Thyroid gland (tissue), 4 donors: ENCODE measurements around the gene NAA60. TPM values are rescaled to one million over a fixed set of nuclear protein-coding genes. Genes with fewer than 3 reads are reported as not detected.

Experiments used
- DNase-seq, 2 donors: peaks; one replicate each; pipeline ENCODE4 v3.0.0-alpha.2; 2019
- H3K27ac ChIP-seq, 3 donors: fragments of 200-600 bp; sonication (generic); 1 replicate in 2 of 3; 2 replicates in 1 of 3; pipeline ENCODE4 v1.5.1; 2016 to 2019; ENCODE audit warnings: mild to moderate bottlenecking in 1 of 3, moderate library complexity in 1 of 3
- H3K27me3 ChIP-seq: fragments of 200-600 bp; sonication (generic); one replicate; pipeline ENCODE4 v1.5.1; 2019
- H3K36me3 ChIP-seq, 2 donors: fragments of 200-600 bp; sonication (generic); one replicate each; pipeline ENCODE4 v1.5.1; 2016 to 2019
- H3K4me1 ChIP-seq, 2 donors: fragments of 200-600 bp; sonication (generic); one replicate each; pipeline ENCODE4 v1.5.1; 2017 to 2019
- H3K4me3 ChIP-seq, 3 donors: fragments of 200-600 bp; sonication (generic); replicated peaks in 1 of 3; 1 replicate in 2 of 3; 2 replicates in 1 of 3; pipeline ENCODE4 v1.5.1; 2016; ENCODE audit warnings: mild to moderate bottlenecking in 1 of 3
- H3K9me3 ChIP-seq: fragments of 200-600 bp; sonication (generic); one replicate; pipeline ENCODE4 v1.5.1; 2017
- CTCF ChIP-seq, 6 experiments: fragments of 200-600 bp in 3 of 6; fragments of 450-650 bp in 3 of 6; sonication (generic) in 3 of 6; IDR thresholded peaks; one replicate each; pipeline ENCODE4 v1.5.1; 2016 to 2019; ENCODE audit warnings: antibody characterized with exemption in 6 of 6, mild to moderate bottlenecking in 2 of 6, inconsistent platforms in 1 of 6, moderate library complexity in 1 of 6
- POLR2A ChIP-seq, 2 donors: fragments of 450-650 bp; IDR thresholded peaks; one replicate each; pipeline ENCODE4 v1.6.1; 2017; ENCODE audit warnings: antibody characterized with exemption in 2 of 2, mild to moderate bottlenecking in 2 of 2, moderate library complexity in 1 of 2
- WGBS, 2 donors: methylation state at CpG; one replicate each; pipeline ENCODE4 v1.1.5; 2017; 5-methylcytosine and 5-hydroxymethylcytosine counted together
- intact Hi-C: fragments of 100-400 bp; cut with DNase I; formaldehyde crosslinking; loops from one replicate; pipeline ENCODE4 v1.15.1; 2023
- total RNA-seq, 4 donors: library from RNA; depleted of rRNA; stranded (reverse); fragments of >200 nt; gene quantifications; one replicate each; pipeline ENCODE4 v1.2.3, GENCODE V29; 2016

NAA60 gene
- total RNA-seq, 4 donors from 2014 or later, result 22.7 to 42.2 (median 31.0) TPM

GRCh38 chr16:3479654-3480216 lies 36.3 kb downstream of the NAA60 start:
- Histone ChIP-seq H3K27me3 (no peaks in the 10 kb centered on the region), H3K4me1 (no peaks in the 10 kb centered on the region), H3K4me3 (no peak overlapping the region), H3K9me3 (no peaks in the 10 kb centered on the region), H3K27ac (no peak overlapping the region), H3K36me3 (peaks cover 37 to 45% of the 10 kb centered on the region in 2 donors)
- WGBS, 2 donors, result 83 to 93% methylated on average over 12 of the region's 12 CpGs
- intact Hi-C loops, result no loop called here
- no peak for DNase-seq
- TF ChIP-seq CTCF (IDR thresholded peaks at IDR 0.05), result no peak
- no peak for TF ChIP-seq POLR2A (IDR thresholded peaks at IDR 0.05)

- Histone ChIP-seq H3K27ac (no peak overlapping the region), H3K27me3 (no peaks in the 10 kb centered on the region), H3K4me1 (no peaks in the 10 kb centered on the region), H3K9me3 (no peaks in the 10 kb centered on the region), H3K4me3 (no peak overlapping the region), H3K36me3 (peaks cover 49 to 59% of the 10 kb centered on the region in 2 donors)
- DNase-seq, result no peak
- intact Hi-C loops, result no loop called here
- no peak for TF ChIP-seq POLR2A (IDR thresholded peaks at IDR 0.05)
- TF ChIP-seq CTCF (IDR thresholded peaks at IDR 0.05), result no peak
- whole genome bisulfite sequencing, 2 donors, result 75 to 76% methylated on average over 15 to 17 of the region's 18 CpGs
Observed at GRCh38 chr16:3480901-3481695, 37.6 kb downstream of the NAA60 start.

GRCh38 chr16:3481696-3482658 lies 38.5 kb downstream of the NAA60 start:
- TF ChIP-seq CTCF (IDR thresholded peaks at IDR 0.05) (no peak), POLR2A (IDR thresholded peaks at IDR 0.05) (no peak)
- WGBS, 2 donors, result 92 to 94% methylated on average over 29 to 31 of the region's 32 CpGs
- Histone ChIP-seq H3K36me3 (peaks cover 53 to 66% of the 10 kb centered on the region in 2 donors), H3K9me3 (no peaks in the 10 kb centered on the region), H3K4me1 (no peaks in the 10 kb centered on the region), H3K27me3 (no peaks in the 10 kb centered on the region), H3K4me3 (no peak overlapping the region), H3K27ac (no peak overlapping the region)
- DNase-seq, result no peak
- intact Hi-C loops, result no loop called here

GRCh38 chr16:3482659-3483241 lies 39.3 kb downstream of the NAA60 start:
- Histone ChIP-seq H3K27me3 (no peaks in the 10 kb centered on the region), H3K4me1 (no peaks in the 10 kb centered on the region), H3K9me3 (no peaks in the 10 kb centered on the region), H3K36me3 (peaks cover 53 to 66% of the 10 kb centered on the region in 2 donors), H3K27ac (no peak overlapping the region), H3K4me3 (no peak overlapping the region)
- TF ChIP-seq CTCF (IDR thresholded peaks at IDR 0.05) (no peak), POLR2A (IDR thresholded peaks at IDR 0.05) (no peak)
- 96 to 97% methylated on average over 17 to 18 of the region's 18 CpGs for WGBS, 2 donors
- no peak for DNase-seq
- intact Hi-C loops, result no loop called here
